B cell (primary cell): ENCODE measurements around the gene METTL4. TPM values are rescaled to one million over a fixed set of nuclear protein-coding genes. Genes with fewer than 3 reads are reported as not detected.

Source experiments
- ATAC-seq: fragments of 200-7000 bp; cut with Tn5 transposase; one replicate; pipeline ENCODE4 v1.10.0; 2021; ENCODE audit warnings: low read depth, mild to moderate bottlenecking, moderate number of reproducible peaks, moderate library complexity
- CTCF ChIA-PET: fragments of 350-600 bp; sonication (Branson Sonifier 250); formaldehyde crosslinking; loops from one replicate; lab custom pipeline; 2021; ENCODE audit warnings: antibody characterized with exemption, inconsistent platforms; lab: Charles Lee
- POLR2A ChIA-PET: fragments of 350-600 bp; sonication (Branson Sonifier 250); formaldehyde crosslinking; loops from one replicate; lab custom pipeline; 2021; ENCODE audit warnings: antibody characterized with exemption; lab: Charles Lee
- DNase-seq: peaks from one replicate; pipeline ENCODE4 v3.0.0; 2013
- H2AFZ ChIP-seq: 2 replicates; pipeline ENCODE4 v1.6.1; 2012; ENCODE audit warnings: mild to moderate bottlenecking, low read depth, low read length; ENCODE audit not compliant: insufficient read depth, poor library complexity, severe bottlenecking
- H3K27ac ChIP-seq, 2 donors: 1 replicate in 1 of 2; 2 replicates in 1 of 2; pipeline ENCODE4 v1.5.1; 2012 to 2013; ENCODE audit warnings: low read length in 2 of 2, mild to moderate bottlenecking in 2 of 2, moderate library complexity in 1 of 2
- H3K27me3 ChIP-seq, 4 experiments: fragments of 200-600 bp in 1 of 4; sonication (generic) in 1 of 4; replicated peaks in 1 of 4; 1 replicate in 2 of 4; 2 replicates in 2 of 4; pipeline versions ENCODE4 v1.6.1 to v1.7.0; 2013 to 2016; ENCODE audit warnings: low read length in 3 of 4, mild to moderate bottlenecking in 2 of 4, mixed read lengths in 1 of 4, moderate library complexity in 1 of 4; ENCODE audit not compliant: insufficient read depth in 4 of 4, control insufficient read depth in 3 of 4; ENCODE audit errors: control extremely low read depth in 1 of 4
- H3K36me3 ChIP-seq, 2 experiments: replicated peaks in 1 of 2; 1 replicate in 1 of 2; 2 replicates in 1 of 2; pipeline versions ENCODE4 v1.6.1 to v1.7.1; 2013; ENCODE audit warnings: low read length in 1 of 2; ENCODE audit not compliant: insufficient read depth in 2 of 2, control insufficient read depth in 1 of 2; ENCODE audit errors: control extremely low read depth in 1 of 2, extremely low read depth in 1 of 2
- H3K4me1 ChIP-seq, 2 donors: fragments of 200-600 bp in 1 of 2; sonication (generic) in 1 of 2; 1 replicate in 1 of 2; 2 replicates in 1 of 2; pipeline versions ENCODE4 v1.5.1 to v1.6.1; 2013 to 2017; ENCODE audit warnings: low read length in 2 of 2; ENCODE audit not compliant: control insufficient read depth in 2 of 2, insufficient read depth in 2 of 2
- H3K4me2 ChIP-seq: replicated peaks from 2 replicates; pipeline ENCODE3; 2012; ENCODE audit warnings: mild to moderate bottlenecking, low read depth, low read length; ENCODE audit not compliant: poor library complexity, severe bottlenecking
- H3K4me3 ChIP-seq, 5 experiments: fragments of 200-600 bp in 1 of 5; sonication (generic) in 1 of 5; 1 replicate in 3 of 5; 2 replicates in 2 of 5; pipeline versions ENCODE4 v1.5.1 to v1.7.0; 2011 to 2016; ENCODE audit warnings: low read length in 4 of 5, mild to moderate bottlenecking in 4 of 5, low read depth in 2 of 5, control low read depth in 1 of 5, moderate library complexity in 1 of 5; ENCODE audit not compliant: insufficient read depth in 1 of 5; ENCODE audit errors: control extremely low read depth in 1 of 5, extremely low read depth in 1 of 5
- H3K79me2 ChIP-seq: fragments of 200-600 bp; sonication (generic); one replicate; pipeline ENCODE4 v1.6.0; 2016; ENCODE audit warnings: low read length; ENCODE audit not compliant: control insufficient read depth, insufficient read depth
- H3K9ac ChIP-seq: fragments of 200-600 bp; sonication (generic); 2 replicates; pipeline ENCODE4 v1.6.1; 2017; ENCODE audit warnings: mild to moderate bottlenecking, low read length, moderate library complexity
- H3K9me3 ChIP-seq, 3 donors: one replicate each; pipeline versions ENCODE4 v1.6.1 to v1.7.1; 2013; ENCODE audit warnings: low read length in 2 of 3; ENCODE audit not compliant: control insufficient read depth in 2 of 3, insufficient read depth in 1 of 3; ENCODE audit errors: control extremely low read depth in 1 of 3
- H4K20me1 ChIP-seq: 2 replicates; pipeline ENCODE4 v1.6.0; 2012; ENCODE audit warnings: mild to moderate bottlenecking, low read length; ENCODE audit not compliant: insufficient read depth, control insufficient read depth, poor library complexity, severe bottlenecking
- H3K27ac Mint-ChIP-seq: one replicate; pipeline ENCODE4 v1.8.0; 2021; ENCODE audit warnings: mixed read lengths
- H3K27me3 Mint-ChIP-seq: one replicate; pipeline ENCODE4 v1.8.0; 2021; ENCODE audit warnings: mixed read lengths
- H3K4me1 Mint-ChIP-seq: one replicate; pipeline ENCODE4 v1.8.0; 2021; ENCODE audit warnings: mixed read lengths
- H3K4me3 Mint-ChIP-seq: one replicate; pipeline ENCODE4 v1.8.0; 2021; ENCODE audit warnings: mixed read lengths
- H3K9me3 Mint-ChIP-seq: one replicate; pipeline ENCODE4 v1.8.0; 2022; ENCODE audit warnings: mixed read lengths; ENCODE audit not compliant: insufficient read depth
- EZH2 ChIP-seq: IDR thresholded peaks from 2 replicates; pipeline ENCODE4 v1.6.1; 2012; ENCODE audit warnings: borderline replicate concordance, low read depth, mild to moderate bottlenecking, moderate library complexity, low read length; ENCODE audit not compliant: insufficient read depth, poor library complexity, severe bottlenecking
- WGBS: methylation state at CpG from one replicate; pipeline ENCODE4 v1.1.5; 2013; ENCODE audit warnings: missing lambda C conversion rate; ENCODE audit not compliant: insufficient coverage; 5-methylcytosine and 5-hydroxymethylcytosine counted together
- intact Hi-C: fragments of 100-400 bp; cut with micrococcal nuclease; formaldehyde crosslinking; loops from one replicate; pipeline ENCODE4 v1.10.0; 2022
- polyA plus RNA-seq: library from polyadenylated mRNA; depleted of rRNA; stranded (reverse); fragments of >200 nt; gene quantifications from 2 replicates; pipeline ENCODE4 v1.2.3, GENCODE V29; 2012
- total RNA-seq, 2 donors: library from RNA; stranded (reverse); fragments of 120-200 nt in 1 of 2; gene quantifications; 1 replicate in 1 of 2; 2 replicates in 1 of 2; pipeline versions ENCODE4 v1.2.3 to v1.2.4, GENCODE V29; 2013 to 2022
- TF ChIP-seq, protein P1 (sequence below): fragments of 200-600 bp; IDR thresholded peaks from one replicate; pipeline ENCODE4 v1.8.0; 2022; ENCODE audit warnings: antibody characterized with exemption, mild to moderate bottlenecking

METTL4 gene
- total and polyA plus RNA-seq, 2 donors (not counting 1 experiment from before 2014, with no cell fraction given), result 12.9 to 31.6 TPM

DNA sequence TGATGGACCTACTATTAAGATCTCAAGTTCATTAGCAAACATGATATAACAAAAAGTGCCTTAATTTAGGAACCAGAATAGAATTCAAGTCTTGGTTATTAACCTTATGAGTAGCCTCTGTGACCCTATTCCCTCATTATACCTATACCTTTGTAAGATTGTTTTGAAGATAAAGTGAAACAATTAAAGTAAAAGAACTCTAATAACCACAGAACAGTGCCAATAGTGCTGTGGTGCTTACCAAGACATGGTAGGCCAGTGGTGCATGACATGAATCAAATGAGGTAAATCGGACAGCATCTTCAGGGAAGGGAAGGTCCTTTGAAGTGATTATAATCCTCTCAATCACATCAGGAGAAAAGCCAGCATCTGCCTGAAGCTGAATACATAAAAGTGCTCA, 36.4 kb downstream of the METTL4 start:
- Histone ChIP-seq H3K9ac (peak overlapping the region; percentile 30), H3K4me3 (peak overlapping the region in 1 of 5 experiments; percentile 13), H3K27ac (peak overlapping the region; percentile 38 to 74), H3K4me1 (peaks cover 25 to 28% of the 10 kb centered on the region in 2 donors), H2AFZ (peak overlapping the region; percentile 45), H3K79me2 (no peaks in the 10 kb centered on the region), H3K4me2 (peak overlapping the region; percentile 62), H4K20me1 (no peaks in the 10 kb centered on the region), H3K36me3 (peaks cover 0 to 6% of the 10 kb centered on the region in 2 experiments), H3K27me3 (no peaks in the 10 kb centered on the region), H3K9me3 (peaks cover 0 to 11% (median 0%) of the 10 kb centered on the region in 3 donors)
- WGBS, result no CpG with 5 or more reads among the region's 1 CpG
- Mint-ChIP-seq H3K27ac (peak overlapping the region; percentile 80), H3K27me3 (no peaks in the 10 kb centered on the region), H3K4me3 (peak overlapping the region; percentile 60), H3K4me1 (peaks cover 41% of the 10 kb centered on the region), H3K9me3 (peaks cover 4% of the 10 kb centered on the region)
- TF ChIP-seq EZH2, result no peak
- TF ChIP-seq, protein P1, sequence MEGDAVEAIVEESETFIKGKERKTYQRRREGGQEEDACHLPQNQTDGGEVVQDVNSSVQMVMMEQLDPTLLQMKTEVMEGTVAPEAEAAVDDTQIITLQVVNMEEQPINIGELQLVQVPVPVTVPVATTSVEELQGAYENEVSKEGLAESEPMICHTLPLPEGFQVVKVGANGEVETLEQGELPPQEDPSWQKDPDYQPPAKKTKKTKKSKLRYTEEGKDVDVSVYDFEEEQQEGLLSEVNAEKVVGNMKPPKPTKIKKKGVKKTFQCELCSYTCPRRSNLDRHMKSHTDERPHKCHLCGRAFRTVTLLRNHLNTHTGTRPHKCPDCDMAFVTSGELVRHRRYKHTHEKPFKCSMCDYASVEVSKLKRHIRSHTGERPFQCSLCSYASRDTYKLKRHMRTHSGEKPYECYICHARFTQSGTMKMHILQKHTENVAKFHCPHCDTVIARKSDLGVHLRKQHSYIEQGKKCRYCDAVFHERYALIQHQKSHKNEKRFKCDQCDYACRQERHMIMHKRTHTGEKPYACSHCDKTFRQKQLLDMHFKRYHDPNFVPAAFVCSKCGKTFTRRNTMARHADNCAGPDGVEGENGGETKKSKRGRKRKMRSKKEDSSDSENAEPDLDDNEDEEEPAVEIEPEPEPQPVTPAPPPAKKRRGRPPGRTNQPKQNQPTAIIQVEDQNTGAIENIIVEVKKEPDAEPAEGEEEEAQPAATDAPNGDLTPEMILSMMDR, result no peak
- no peak for DNase-seq
- intact Hi-C loops, result no loop called here
- ATAC-seq, result peak; percentile 59
- ChIA-PET POLR2A (no interaction called here), CTCF (interaction anchor here (0.8 to 3.4 kb wide), 3 partner anchors 13 to 198 kb away, joined by 3 to 15 read pairs (median 5); no protein-coding TSS in a partner anchor)

DNA sequence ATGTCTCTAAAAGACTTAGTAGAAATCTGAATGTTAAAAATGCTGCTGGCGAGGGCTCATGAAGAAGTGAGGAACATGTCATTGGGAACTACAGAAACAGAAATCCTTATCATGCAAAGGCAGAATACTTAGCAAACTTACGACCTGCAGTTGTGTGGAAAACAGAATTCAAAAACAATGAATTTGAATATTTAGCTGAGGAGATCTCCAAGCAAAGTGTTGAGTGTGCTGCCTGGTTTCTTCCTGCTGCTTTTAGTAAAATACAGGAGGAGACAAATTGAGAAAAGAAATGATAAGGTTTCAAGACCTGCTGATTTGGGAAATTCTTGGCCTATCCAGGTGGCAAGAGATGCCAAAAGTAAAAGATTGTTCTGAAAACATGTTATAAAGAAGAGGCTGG, 38.5 kb downstream of the METTL4 start:
- Histone ChIP-seq H3K27me3 (no peaks in the 10 kb centered on the region), H2AFZ (no peak overlapping the region), H3K9ac (no peak overlapping the region), H3K9me3 (peaks cover 0 to 11% (median 0%) of the 10 kb centered on the region in 3 donors), H4K20me1 (no peaks in the 10 kb centered on the region), H3K4me1 (peaks cover 25 to 28% of the 10 kb centered on the region in 2 donors), H3K36me3 (no peaks in the 10 kb centered on the region), H3K4me2 (no peak overlapping the region), H3K79me2 (no peaks in the 10 kb centered on the region), H3K4me3 (no peak overlapping the region), H3K27ac (no peak overlapping the region)
- intact Hi-C loops, result no loop called here
- peaks cover 4% of the 10 kb centered on the region for H3K9me3 Mint-ChIP-seq
- no peak for TF ChIP-seq EZH2
- TF ChIP-seq, protein P1, result no peak
- H3K27ac Mint-ChIP-seq, result no peak overlapping the region
- no peak for ATAC-seq
- CTCF ChIA-PET, result no interaction called here
- H3K27me3 Mint-ChIP-seq, result no peaks in the 10 kb centered on the region
- H3K4me3 Mint-ChIP-seq, result no peak overlapping the region
- WGBS, result no CpG with 5 or more reads among the region's 2 CpGs
- H3K4me1 Mint-ChIP-seq, result peaks cover 41% of the 10 kb centered on the region
- POLR2A ChIA-PET, result no interaction called here
- DNase-seq, result no peak
